Activated CD8-positive, alpha-beta memory T cell treated with anti-CD3 and anti-CD28 coated beads for 4 hours (primary cell): ENCODE measurements around the gene CORO7.

Experiments
- DNase-seq, 2 donors: peaks; one replicate each; pipeline ENCODE4 v3.0.0-alpha.2; 2020; ENCODE audit warnings: low read depth in 2 of 2

CORO7 gene

DNA sequence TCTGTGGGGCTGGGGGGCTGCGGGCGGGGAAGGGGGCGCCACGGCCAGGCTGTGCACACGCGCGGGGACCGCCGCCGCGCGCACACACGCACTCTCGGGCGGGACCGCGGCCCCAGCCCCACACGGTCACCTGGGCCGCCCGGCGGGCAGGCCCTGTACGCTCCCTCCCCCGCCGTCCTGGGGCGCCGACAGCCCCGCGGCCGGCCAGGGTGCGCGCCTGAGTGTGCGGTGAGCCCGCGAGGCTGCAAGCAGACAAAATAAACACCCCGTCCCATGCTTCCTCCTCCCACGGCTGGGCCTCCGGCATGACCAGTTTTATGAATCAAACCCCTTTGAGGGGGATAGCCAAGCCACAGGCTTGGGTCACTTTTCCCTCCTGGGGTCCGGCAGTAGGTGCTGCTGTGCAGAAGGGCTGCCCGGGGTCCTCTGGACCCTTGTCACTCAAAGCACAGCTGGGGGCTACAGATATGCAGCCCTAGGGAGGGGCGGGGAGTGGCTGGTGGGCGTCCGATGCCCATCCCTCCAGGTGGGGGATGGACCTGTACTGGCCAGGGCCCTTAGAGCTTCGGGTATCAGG lies 44.3 kb downstream of the CORO7 start:
- no peak for DNase-seq

DNA sequence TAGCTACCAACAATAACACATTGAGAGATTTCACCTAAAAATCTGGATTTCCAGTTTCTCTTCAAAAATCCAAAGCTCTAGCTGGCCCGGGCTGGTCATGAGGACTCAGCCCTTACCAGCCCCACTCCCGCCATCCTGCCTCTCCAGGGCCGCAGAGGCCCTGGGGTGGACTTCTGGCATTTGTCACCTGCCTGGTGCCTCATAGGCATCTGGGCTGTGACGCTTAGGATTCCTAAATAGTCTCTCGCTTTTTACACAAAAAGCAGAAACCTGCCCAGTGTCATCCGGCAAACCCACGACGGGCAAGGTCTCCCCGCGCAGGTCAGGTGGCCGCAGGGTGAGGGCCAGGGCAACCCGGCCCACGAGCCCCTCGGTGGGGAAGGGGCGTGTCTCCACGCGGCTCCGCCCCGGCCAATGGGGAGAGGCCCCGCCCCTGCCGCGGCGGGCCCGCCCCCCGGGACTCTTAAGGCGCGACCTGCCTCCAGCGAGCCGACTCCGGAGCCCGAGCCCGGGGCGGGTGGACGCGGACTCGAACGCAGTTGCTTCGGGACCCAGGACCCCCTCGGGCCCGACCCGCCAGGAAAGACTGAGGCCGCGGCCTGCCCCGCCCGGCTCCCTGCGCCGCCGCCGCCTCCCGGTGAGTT lies 44.9 kb downstream of the CORO7 start, which contains the start of gene VASN:
TSS of gene VASN (plus strand) at position 492 of the 644 bp plus-strand sequence. CDS start 9,030 bp downstream, outside the sequence.
- DNase-seq = peak; percentile 39 to 41

DNA sequence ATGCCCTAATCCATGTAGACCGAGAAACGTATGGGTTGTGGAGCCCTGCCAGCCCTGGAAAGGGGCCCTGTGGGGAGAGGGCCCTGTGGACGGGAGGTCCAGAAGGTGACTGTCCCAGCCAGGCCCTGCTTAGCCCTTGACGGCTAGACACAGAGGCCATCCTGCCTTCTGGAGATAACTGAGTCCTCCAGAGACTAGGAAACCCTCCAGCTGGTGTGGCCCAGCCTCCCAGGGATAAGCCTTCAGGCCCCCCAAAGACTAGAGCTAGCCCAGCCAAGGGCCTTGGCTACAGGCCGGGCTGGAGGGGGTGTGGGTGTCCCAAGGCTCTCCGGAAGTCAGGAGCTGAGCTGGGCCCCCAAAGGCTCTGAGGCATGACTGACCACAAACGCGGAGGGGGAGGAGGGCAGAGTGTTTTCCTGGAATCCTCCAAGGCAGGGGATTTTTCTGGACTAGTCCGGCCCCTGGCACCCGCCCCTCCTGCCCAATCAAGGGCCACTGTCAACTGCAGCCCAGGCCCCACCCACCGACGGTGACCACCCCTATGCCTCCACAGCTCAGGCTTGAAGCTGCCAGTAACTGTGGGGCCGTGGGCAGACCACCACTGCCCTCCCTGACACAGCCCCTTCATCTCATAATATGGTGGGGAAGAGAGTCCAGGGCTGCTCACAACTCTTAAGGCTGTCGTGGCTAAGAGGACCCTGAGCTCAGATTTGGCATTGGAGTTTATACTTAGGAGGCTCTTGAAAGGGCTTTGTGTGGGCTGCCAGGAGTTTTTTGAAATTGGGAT lies 45.6 kb downstream of the CORO7 start:
- no peak for DNase-seq

DNA sequence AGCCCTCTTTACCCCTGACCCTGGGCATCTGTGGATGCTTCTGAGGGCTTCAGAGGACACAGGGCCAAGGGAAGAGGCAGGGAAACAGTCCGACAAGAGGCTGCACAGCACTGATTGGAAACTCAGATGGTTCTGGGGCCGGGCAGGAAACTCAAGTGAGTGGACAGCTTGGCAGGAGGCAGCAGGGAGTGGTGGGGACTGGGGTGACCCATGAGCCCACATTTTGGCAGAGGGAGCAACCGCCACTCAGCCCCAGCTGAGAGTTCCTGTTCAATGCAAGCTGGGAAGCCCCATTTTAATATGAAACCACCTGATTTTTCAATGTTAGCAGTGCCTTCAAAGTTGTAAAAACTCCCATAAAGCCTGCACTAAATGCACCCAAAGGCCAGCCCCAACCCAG lies 46.2 kb downstream of the CORO7 start:
- no peak for DNase-seq

DNA sequence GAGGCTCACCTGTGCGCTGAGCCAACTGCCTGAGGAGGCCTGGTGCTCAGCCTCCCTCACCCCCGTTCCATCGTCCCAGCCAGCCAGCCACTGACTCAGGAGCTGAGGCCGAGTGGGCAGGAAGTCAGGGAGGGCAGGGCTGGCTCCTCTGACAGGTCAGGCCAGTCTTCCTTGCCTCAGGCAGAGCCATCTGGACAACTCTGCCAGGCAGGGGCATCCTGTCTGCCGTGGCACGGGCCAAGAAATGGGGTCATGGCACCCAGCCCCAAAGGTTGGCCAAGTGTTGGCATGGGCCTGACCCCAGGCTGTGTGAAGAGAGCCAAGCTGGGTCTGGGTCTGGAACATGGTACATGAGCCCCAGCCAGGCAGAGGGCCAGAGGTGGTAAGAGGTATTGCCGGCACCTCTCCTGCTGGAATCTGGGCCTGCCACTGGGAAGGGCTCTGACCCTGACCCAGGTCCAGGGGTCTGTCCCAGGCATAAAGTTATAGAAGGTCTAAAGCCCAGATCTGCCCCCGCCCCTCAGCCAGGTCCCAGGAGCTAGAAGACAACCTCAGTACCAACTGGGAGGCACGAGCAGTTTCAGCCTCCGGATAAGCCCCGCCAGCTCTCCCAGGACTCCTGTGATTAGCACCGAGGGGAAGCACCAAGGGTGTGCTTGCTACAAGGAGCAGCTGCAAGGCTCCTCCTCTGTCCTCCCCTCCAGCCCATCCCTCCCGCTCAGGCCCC lies 47.2 kb downstream of the CORO7 start:
- DNase-seq = no peak

GRCh38 chr16:4367393-4367856 lies 49.0 kb downstream of the CORO7 start:
- no peak for DNase-seq

DNA sequence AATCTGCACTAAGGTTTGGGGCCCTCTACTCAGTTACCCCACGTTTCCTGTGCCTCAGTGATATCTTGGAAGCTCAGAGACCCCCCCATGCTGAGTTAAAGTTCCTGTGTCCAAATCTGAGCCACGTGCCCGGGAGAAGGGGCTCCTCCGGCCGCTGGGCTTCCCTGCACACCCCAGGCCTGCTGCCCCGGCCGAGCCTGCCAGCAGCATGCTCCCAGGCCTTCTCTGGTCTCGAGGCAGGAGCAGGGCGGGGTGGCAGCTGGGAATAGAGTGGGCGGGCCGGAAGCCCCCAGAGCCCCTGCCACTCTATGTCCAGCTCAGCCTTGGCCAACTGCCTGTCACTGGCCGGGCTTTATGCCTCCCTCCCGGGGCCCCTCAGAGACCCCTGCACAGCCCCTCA lies 50.4 kb downstream of the CORO7 start:
- no peak for DNase-seq

- no peak for DNase-seq
Measured at GRCh38 chr16:4365615-4366014, 50.8 kb downstream of the CORO7 start.

DNA sequence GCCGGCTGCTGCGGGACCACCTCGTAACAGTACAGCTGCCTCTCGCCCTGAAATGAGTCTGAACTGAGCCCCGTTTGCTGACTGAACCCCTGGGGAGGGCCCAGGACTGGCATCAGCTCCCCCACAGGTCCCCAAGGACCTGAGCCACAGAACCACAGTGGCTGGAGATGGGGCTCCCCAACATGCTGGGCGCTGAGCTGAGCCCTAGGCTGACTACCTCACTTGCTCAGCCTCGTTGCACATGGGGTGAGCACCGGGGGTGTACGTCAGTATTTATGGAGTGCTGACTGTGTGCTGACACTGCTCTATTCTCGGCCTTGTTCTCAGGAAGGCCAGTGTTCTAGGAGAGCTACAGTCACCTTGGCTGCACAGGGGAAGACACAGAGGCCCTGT lies 51.4 kb downstream of the CORO7 start:
- DNase-seq = no peak

DNA sequence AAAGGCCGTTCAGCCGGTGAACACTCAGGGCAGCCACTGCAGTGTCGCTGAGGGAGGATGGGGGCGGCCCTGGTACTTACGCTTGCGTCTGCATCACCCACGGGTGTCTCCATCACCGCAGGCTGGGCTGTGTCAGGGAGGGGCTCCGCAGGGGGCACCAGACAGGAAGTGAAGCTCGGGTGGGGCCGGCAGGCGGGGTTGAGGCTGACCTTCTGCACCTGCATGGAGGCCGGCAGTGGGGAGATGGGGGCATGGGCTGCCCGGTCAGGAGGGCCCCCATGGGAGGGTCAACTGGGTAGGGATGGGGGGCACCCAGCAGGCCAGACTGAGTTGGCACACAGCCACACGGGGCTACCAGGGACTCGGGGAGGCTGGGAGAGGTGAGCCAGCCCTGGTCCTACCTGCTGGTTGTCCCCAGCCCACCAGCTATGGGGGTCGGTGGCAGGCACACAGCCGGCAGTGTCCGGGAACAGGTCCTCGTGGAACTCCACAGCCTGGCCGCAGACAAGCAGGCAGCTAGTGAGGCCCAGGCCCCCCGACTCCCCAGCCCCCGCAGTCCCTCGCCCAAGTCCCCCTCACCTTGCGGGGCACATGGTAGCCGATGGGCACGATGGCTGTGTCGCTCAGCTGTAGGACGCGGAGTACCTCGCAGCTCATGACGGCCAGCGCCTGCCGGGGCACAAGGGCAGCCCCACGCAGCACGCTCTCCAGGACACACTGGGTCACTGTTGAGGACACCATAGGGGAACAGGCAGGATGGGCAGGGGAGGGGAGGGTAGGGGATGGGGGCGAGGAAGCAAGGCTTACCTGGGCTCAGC lies 52.0 kb downstream of the CORO7 start:
- no peak for DNase-seq

DNA sequence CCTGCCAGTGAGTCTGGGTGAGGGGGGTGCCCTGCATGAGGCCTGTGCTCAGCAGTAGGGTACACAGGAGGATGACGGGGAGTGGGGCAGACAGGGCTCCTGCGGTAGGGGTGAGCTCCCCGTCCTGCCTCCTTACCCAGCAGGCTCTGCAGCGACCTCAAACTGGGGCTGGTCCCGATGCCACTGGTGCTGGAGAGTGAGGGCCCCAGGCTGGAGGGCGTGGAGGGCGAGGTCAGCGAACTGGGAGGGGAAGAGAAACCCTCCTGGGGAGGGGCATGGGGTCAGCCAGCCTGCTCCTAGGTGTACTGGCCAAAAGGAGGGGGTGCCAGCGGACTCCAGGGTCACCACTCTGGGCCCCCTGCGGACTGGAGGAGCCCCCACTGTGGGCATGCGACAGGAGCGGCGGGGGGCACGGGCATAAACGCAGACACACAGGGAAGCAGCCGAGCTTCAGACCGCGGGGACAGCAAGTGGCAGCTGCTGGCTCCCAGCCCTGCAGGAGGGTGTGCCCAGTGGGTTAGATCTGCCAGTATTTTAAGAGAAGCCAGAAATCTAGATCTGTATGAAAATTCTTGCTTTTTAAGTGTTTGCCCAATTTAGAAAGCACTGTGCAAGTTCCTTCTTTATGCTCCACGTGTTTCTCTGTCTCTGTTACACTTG lies 53.8 kb downstream of the CORO7 start:
- no peak for DNase-seq

DNA sequence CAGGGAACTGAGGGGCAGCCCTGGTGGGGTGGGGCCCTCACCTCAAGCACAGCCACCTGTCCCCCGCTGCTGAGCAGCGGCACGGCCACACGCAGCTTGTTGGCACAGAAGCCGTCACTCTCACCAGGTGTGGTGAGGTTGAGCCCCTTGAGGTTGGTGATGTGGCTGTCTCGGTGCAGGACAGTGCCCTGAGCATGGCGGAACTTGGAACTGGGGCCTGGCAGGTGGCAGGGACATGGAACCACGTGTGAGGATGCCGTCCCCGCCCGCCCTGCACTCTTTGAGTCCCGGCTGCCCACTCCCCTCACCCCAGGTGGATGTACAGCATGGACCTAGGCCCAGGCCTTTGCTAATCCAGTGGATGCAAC lies 54.5 kb downstream of the CORO7 start:
- DNase-seq = no peak

- no peak for DNase-seq
Measured at GRCh38 chr16:4361033-4361943, 55.1 kb downstream of the CORO7 start.

DNA sequence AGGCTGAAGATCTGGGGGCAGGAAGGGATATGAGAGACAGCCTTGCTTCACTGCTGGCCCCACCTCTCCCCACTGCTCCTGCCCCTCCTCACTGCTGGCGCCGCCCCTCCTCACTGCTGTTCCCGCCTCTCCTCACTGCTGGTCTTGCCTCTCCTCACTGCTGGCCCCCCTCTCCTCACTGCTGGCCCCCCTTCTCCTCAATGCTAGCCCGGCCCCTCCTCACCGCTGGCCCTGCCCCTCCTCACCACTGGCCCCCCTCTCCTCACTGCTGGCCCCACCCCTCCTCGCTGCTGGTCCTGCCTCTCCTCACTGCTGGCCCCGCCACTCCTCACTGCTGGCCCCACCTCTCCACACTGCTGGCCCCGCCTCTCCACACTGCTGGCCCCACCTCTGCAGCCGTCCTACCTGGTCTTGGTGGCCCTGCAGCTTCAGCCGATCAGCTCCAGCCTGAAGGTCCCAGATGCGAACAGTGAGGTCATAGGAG lies 55.8 kb downstream of the CORO7 start:
- DNase-seq = no peak

- DNase-seq = no peak
Measured at GRCh38 chr16:4359914-4360313, 56.5 kb downstream of the CORO7 start.

DNA sequence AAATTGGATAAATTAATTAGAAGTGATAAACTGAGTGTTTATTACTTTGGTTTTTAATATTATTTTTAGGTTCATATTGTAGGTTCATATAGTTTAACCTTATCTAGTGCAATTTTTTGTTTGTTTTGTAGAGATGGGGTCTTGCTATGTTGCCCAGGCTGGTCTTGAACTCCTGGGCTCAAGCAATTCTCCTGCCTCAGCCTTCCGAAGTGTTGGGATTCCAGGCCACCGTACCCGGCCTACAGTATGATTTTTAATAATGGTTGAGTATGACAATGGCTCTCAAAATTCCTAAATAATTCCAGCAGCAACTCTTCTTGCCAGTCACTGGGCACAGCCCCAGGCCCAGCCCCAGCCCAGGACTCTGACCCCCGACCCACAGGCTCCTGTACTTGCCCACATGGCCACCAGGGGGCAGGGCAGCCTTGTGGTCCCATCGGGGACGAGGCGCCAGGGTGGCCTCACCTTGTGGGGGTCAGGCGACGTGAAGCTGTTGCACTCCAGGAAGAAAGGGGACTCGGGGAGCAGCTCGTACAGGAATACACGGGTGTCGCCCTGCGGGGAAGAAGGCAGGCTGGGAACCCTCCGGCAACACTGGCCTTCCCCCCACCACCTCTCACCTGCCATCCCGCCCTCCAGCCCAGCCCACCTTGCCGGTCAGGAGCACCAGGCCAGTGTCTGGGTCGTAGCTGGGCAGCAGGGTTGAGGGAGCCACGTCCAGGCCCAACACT lies 57.4 kb downstream of the CORO7 start:
- DNase-seq = peak; percentile 31 to 49

DNA sequence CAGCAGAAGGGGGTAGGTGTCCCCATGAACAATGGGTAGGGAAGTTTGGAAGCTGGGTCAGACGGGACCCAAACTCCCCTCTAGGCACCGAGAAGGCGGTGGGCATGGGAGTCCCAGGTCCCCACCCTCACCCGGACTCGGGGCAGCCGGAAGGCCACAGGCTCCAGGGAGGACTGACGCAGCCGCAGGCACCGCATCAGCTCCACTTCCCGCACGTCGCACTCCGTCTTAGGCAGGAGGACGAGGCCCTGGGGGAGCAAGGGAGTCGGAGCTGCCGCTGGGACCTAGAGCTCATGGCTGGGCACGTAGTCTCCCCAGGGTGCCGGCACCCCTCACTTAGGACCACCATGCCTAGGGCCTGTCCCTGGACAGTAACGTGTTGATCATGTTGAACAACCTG lies 58.2 kb downstream of the CORO7 start:
- no peak for DNase-seq

DNA sequence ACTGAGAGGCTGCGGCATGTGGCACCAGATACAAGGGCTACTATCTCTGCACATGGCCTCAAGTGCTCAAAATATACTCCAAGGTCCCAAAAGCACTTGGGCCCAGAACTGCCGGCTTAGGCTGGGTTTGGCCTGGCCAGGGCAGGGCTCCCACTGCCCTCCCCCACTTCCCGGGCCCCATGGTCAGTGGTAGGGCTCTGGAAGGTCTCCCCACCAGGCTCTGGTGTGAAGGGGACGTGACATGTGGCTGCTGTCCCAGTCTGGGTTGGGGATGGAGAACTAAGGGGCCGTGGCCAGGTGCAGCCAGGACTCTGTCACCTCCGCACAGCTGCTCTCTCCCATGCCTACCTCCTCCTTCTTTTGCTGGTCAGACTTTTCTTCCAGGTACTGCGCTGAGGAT lies 59.6 kb downstream of the CORO7 start:
- no peak for DNase-seq
